ENCODE results near the gene HDHD3.
"Not testable (repeated sequence)": the region's sequence is repeated elsewhere in the genome, so short reads cannot be mapped to it uniquely, and the experiment has no call there.

Gene HDHD3

DNA sequence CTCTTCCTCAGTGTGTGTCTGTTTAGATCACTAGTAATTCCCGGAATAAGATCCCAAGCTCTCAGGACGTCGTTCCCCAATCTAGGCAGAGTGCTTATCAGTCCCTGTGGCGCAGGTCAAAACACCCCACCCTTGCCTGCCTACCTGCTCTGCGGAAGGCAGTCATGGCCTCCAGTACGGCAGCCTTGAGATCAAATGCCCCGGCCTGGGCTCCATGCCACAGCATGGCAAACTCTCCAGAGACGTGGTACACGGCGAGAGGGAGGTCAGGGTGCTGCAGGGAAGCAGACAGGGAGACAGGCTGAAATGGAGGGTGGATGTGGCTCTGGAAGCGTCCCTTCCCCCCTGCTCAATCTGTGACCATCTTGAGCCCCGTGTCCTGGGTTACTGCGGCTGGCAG lies 12.0 kb upstream of the HDHD3 start:
- no peak for DNase-seq

- no peak for DNase-seq
Measured at GRCh38 chr9:113387560-113388230, 10.9 kb upstream of the HDHD3 start.

DNA sequence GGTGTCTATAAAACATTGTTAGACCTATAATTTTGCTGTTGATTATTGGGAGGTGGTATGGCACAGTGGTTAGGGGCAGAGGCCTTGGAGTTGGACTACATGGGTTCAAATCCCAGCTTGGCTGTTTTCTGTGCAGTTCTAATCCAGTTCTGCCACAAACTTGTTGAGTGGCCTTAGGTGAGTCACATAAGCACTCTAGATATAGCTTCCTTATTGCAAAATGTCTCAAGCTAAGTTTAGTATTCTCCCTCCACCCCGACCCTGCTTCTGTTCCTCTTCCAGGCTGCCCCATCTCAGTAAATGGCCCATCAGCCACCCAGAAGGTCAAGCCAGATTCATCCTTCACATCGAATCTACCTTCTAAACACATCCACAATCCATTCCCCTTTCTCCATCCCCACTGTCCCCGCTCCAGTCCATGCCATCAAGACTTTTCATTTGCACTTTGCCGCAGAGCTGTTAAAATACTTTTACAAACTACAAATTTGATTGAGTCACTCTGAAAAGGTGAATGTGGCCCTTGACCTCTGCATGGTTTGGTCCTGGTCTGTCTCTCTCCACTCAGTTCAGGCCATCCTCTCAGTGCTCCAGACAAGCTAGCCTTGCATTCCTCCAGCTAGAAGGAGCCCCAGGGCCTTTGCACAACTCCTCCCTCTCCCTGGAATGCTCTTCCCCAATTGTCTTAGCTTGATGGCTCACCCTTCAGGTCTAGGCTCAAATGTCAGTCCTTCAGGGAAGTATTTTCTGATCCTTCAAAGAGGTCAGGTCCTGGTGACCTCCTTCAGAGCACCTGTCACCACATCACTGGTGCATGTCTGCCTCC lies 10.0 kb upstream of the HDHD3 start:
- no peak for DNase-seq

DNA sequence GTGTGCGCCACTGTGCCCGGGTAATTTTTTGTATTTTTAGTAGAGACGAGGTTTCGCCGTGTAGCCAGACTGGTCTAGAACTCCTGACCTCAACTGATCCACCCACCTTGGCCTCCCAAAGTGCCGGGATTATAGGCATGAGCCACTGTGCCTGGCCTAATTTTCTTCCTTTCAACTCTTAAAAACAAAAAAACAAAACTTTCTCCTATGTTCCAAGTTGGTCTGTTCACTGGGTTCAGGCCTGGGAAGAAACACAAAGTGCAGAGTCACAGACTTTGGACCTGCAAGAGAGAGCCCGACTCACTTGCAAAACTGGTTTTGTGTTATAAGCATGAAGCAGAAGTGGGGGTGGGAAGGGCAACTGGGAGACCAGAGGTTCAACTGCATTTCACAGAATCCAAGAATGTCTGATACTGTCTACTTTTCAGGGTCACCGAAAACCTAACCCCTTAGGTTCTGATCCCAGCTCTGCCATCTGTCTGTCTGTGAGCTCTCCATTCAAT lies 5.2 kb upstream of the HDHD3 start:
- no peak for DNase-seq

DNA sequence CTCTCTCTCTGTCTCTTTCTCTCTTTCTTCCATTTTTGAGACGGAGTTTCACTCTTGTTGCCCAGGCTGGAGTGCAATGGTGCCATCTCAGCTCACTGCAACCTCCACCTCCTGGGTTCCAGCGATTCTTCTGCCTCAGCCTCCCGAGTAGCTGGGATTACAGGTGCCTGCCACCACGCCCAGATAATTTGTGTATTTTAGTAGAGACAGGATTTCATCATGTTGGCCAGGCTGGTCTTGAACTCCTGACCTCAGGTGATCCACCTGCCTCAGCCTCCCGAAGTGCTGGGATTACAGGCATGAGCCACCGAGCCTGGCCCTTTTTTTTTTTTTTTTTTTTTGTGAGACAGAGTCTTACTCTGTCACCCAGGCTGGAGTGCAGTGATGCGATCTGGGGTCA lies 4.7 kb upstream of the HDHD3 start:
- not testable (repeated sequence) for DNase-seq

DNA sequence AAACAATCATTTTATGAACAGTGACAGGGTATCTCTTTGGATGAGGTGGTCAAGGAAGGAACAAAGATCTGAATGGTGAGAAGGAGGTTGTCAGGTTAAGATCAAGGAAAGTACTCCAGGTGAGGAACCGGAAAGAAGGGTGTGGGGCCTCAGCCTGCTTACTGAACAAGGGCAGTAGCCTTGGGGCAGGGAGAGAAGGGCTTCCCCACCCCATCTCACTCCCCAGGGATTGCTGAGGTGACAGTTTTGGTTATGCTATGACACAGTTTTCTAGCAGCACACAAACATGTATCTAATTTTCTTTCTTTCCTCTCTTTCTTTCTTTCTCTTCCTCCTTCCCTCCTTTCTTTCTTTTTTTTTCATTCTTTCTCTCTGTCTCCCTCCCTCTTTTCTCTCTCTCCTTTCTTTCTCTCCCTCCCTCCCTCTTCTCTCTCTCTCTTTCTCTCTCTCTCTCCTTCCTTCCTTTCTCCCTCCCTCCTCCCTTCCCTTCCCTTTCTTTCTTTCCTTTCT lies 4.1 kb upstream of the HDHD3 start:
- DNase-seq = no peak

DNA sequence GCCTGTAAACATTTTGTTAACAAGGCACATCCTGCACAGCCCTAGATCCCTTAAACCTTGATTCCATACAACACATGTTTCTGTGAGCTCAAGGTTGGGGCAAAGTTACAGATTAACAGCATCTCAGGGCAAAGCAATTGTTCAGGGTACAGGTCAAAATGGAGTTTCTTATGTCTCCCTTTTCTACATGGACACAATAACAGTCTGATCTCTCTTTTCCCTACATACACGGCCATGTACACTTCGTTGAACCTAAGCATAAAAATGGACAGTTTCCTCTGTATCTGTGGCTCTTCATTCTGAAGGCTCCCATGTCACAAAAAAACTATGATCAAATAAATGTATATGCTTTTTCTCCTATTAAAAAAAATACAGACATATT lies 3.0 kb upstream of the HDHD3 start:
- DNase-seq = not testable (repeated sequence)

GRCh38 chr9:113379094-113379828 lies 2.5 kb upstream of the HDHD3 start:
- DNase-seq = not testable (repeated sequence)

GRCh38 chr9:113375057-113376023 lies 1.4 kb downstream of the HDHD3 start:
- DNase-seq = no peak

DNA sequence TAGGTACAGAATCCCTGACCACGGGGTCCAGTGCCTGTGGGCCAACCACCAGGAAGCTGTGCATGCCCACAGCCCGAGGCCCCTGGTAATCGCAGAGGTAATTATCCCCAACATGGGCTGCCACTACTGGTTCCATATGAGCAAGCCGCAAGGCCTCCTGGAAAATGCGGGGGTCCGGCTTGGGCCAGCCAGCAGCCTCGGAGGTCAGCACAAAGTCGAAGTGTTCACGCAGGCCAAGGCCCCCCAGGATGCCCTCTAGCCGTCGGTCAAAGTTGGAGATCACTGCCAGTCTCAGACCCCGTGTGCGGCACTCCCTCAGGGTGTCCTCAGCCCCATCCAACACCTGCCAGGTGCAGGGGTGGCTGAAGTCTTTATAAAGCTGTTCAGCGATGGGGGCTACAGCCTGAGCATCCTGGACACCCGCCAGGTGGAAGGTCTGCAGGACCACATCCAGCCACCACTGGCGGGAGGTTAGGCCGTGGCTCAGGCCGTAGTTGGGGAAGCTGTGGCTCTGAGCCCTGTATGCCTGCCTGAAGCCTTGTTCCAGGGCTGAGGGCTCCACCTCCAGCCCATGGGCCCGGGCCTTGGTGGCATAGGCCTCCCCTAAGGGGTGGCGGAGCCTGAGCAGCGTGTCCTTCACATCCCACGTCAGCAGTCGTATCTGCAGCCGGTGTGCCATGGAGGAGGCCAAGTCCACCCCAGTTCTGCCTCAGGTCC lies 3.0 kb downstream of the HDHD3 start:
- DNase-seq = no peak

GRCh38 chr9:113373256-113373655 lies 3.5 kb downstream of the HDHD3 start:
- no peak for DNase-seq

DNA sequence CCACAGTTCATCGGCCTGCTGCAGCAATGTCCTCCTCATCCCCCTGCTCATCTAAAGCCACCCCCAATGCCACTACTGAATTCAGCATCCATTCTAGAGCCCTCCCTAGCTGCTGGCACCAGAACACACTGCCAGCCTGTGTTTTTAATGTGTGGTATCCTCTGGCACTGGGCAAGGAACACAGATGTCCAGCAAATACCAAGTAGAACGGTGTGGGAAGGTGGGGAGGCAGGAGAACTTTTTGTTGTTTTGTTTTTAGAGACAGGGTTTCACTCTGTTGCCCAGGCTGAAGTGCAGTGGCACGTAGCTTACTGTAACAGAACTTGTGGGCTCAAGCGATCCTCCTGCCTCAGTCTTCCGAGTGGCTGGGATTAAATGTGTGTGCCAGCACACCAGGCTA lies 4.7 kb downstream of the HDHD3 start:
- no peak for DNase-seq

DNA sequence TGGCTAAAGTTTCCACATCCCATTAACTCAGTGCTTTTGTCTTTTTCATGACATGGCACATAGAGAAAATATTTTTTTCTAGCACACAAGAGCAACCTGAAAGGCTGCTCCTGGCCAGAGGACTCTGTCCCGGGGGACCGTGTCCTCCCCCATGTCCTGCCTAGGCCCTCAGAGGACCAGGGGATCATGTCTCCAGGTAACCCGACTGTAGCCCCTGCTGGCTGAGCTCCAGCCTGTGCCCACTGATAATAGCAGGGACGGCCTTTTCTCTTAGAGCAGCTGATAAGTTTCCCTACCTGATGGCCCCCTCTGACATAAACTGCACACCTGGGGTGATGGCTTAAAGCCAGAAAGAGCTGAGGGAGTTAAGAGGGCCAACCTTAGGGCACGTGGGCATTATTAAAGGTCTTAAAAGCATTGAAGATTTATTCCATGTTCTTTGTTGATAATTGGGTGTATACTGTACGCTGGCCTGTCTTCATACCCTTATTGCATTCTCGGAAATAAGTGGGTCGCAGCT lies 5.9 kb downstream of the HDHD3 start:
- DNase-seq = no peak

- no peak for DNase-seq
Measured at GRCh38 chr9:113369855-113370140, 7.0 kb downstream of the HDHD3 start.

GRCh38 chr9:113368982-113369854 lies 7.6 kb downstream of the HDHD3 start:
- no peak for DNase-seq

DNA sequence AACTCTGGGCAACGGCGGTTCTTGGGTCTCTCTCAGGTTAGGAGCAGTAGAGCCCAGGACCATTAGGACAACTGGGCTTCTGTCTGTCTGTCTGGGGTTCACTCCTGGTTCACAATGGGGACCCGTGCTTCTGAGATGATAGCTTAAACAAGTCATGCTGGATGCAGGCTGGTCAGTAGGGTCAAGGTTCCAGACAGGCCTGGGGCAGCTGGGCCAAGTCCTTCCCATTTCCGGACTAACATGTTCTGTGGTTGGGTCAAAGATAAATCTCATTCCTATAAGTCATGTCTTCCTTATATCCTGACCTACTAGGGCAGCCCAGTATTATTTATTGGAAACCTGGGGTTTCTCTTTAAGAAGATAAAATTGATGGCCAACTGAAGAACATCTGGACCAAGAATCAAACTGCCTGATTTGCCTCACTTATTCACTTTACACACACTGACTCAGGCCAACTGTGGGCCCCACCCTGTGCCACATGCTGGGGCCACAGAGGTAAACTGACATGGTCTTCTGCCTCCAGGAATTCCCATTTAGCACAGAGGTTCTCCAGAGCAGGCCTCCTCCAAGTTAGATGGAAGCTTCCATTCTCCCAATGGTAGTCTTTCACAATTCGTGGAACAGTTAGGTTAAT lies 8.3 kb downstream of the HDHD3 start:
- DNase-seq = no peak

DNA sequence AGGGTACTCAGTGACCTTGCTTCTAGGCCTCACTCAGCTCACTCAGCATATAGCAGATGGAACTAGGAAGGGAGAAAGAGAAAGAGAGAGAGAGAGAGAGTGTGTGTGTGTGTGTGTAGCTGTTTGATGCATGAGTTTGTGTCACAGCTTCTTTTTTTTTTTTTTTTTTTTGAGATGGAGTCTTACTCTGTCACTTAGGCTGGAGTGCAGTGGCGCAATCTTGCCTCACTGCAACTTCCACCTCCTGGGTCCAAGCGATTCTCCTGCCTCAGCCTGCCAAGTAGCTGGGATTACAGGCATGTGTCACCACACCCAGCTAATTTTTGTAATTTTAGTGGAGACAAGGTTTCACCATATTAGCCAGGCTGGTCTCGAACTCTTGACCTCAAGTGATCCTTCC lies 11.1 kb downstream of the HDHD3 start:
- not testable (repeated sequence) for DNase-seq

DNA sequence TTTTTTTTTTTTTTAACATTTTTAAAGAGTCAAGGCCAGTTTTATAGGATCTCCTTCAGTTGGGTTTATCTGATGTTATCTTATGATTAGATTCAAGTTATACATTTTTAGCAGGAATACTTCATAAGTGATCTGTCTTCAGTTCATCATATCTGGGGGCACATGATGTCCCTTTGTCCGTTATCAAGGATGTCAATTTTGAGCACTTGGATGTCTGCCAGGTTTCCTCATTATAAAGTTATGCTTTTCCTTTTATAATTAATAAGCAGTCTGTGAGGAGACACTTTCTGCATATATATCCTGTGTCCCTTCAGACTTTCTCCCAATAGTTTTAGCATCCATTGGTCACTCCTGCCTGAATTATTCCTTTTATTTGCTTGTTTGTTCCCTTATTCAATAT lies 11.8 kb downstream of the HDHD3 start:
- no peak for DNase-seq

DNA sequence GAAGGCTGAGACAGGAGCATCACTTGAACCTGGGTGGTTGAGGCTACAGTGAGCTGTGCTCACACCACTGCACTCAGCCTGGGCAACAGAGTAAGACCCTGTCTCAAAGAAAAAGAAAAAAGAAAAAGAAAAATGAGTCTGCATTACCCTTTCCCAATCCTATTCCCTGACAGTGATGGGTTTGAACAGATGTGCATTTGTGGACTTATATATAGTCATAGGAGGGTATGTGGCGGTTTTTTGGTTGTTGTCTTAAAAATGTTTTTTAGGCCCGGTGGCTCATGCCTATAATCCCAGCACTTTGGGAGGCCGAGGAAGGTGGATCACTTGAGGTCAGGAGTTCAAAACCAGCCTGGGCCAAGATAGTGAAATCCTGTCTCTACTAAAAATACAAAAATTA lies 13.4 kb downstream of the HDHD3 start:
- no peak for DNase-seq

All from femur (tissue), 1 donor.